Fibroblast of lung (primary cell): Measurements from ENCODE around the gene COLEC12. TPM values are rescaled to one million over a fixed set of nuclear protein-coding genes. Genes with fewer than 3 reads are reported as not detected.

ENCODE experiments used
- DNase-seq, 2 donors: peaks; one replicate each; pipeline versions ENCODE4 v3.0.0 to v3.0.0-alpha.2; 2010; ENCODE audit warnings: low read depth in 2 of 2
- H2AFZ ChIP-seq: 2 replicates; pipeline ENCODE4 v1.5.1; 2012; ENCODE audit warnings: low read length, control low read depth, inconsistent platforms
- H3K27ac ChIP-seq: 2 replicates; pipeline ENCODE4 v1.5.1; 2011; ENCODE audit warnings: low read length, control low read depth; ENCODE audit not compliant: insufficient read depth
- H3K27me3 ChIP-seq: 2 replicates; pipeline ENCODE4 v1.5.1; 2011; ENCODE audit warnings: mild to moderate bottlenecking, low read length; ENCODE audit not compliant: control insufficient read depth, insufficient read depth
- H3K36me3 ChIP-seq: 2 replicates; pipeline ENCODE4 v1.5.1; 2011; ENCODE audit warnings: low read length; ENCODE audit not compliant: control insufficient read depth, insufficient read depth
- H3K4me1 ChIP-seq: 2 replicates; pipeline ENCODE4 v1.5.1; 2011; ENCODE audit warnings: low read length; ENCODE audit not compliant: control insufficient read depth, insufficient read depth; ENCODE audit errors: extremely low read depth
- H3K4me2 ChIP-seq: 2 replicates; pipeline ENCODE4 v1.5.1; 2011; ENCODE audit warnings: low read length, control low read depth; ENCODE audit not compliant: insufficient read depth; ENCODE audit errors: extremely low read depth
- H3K4me3 ChIP-seq, 4 experiments: fragments of 200-600 bp in 1 of 4; sonication (generic) in 1 of 4; replicated peaks in 1 of 4; 2 replicates each; pipeline ENCODE4 v1.5.1; 2011 to 2016; ENCODE audit warnings: low read length in 4 of 4, low read depth in 3 of 4, mild to moderate bottlenecking in 3 of 4, control low read depth in 2 of 4, inconsistent platforms in 1 of 4, mixed read lengths in 1 of 4; ENCODE audit not compliant: insufficient read depth in 1 of 4; ENCODE audit errors: control extremely low read depth in 1 of 4
- H3K79me2 ChIP-seq: 2 replicates; pipeline ENCODE4 v1.5.1; 2012; ENCODE audit warnings: mild to moderate bottlenecking, low read length, inconsistent platforms; ENCODE audit not compliant: control insufficient read depth, insufficient read depth
- H3K9ac ChIP-seq: 2 replicates; pipeline ENCODE4 v1.5.1; 2011; ENCODE audit warnings: mild to moderate bottlenecking, low read length, control low read depth; ENCODE audit not compliant: insufficient read depth
- H3K9me3 ChIP-seq: 2 replicates; pipeline ENCODE4 v1.5.1; 2012; ENCODE audit warnings: low read depth, low read length; ENCODE audit not compliant: control insufficient read depth, insufficient read depth
- H4K20me1 ChIP-seq: 2 replicates; pipeline ENCODE4 v1.5.1; 2011; ENCODE audit warnings: low read length; ENCODE audit not compliant: control insufficient read depth, insufficient read depth; ENCODE audit errors: extremely low read depth
- CTCF ChIP-seq, 2 donors: IDR thresholded peaks in 1 of 2; conservative IDR thresholded peaks in 1 of 2; 1 replicate in 1 of 2; 2 replicates in 1 of 2; pipeline ENCODE4 v1.5.1; 2011 to 2012; ENCODE audit warnings: low read length in 2 of 2, control low read depth in 1 of 2, inconsistent platforms in 1 of 2, low read depth in 1 of 2, mild to moderate bottlenecking in 1 of 2
- EZH2 ChIP-seq: IDR thresholded peaks from 2 replicates; pipeline ENCODE4 v1.5.1; 2012; ENCODE audit warnings: low read length, control low read depth, mild to moderate bottlenecking; ENCODE audit errors: missing control alignments
- polyA plus RNA-seq, 2 donors: library from polyadenylated mRNA; depleted of rRNA in 1 of 2; stranded (reverse) in 1 of 2; unstranded in 1 of 2; fragments of >200 nt; gene quantifications; 2 replicates each; pipeline ENCODE4 v1.2.1, GENCODE V29; 2011 to 2012; ENCODE audit warnings: missing spikeins in 1 of 2
- total RNA-seq: library from RNA; depleted of rRNA; stranded (reverse); fragments of >200 nt; gene quantifications from 2 replicates; pipeline ENCODE4 v1.2.1, GENCODE V29; 2014

The COLEC12 gene
- total and polyA plus RNA-seq, 2 donors (not counting 1 experiment from before 2014, with no cell fraction given): 20.0 to 24.8 TPM

DNA sequence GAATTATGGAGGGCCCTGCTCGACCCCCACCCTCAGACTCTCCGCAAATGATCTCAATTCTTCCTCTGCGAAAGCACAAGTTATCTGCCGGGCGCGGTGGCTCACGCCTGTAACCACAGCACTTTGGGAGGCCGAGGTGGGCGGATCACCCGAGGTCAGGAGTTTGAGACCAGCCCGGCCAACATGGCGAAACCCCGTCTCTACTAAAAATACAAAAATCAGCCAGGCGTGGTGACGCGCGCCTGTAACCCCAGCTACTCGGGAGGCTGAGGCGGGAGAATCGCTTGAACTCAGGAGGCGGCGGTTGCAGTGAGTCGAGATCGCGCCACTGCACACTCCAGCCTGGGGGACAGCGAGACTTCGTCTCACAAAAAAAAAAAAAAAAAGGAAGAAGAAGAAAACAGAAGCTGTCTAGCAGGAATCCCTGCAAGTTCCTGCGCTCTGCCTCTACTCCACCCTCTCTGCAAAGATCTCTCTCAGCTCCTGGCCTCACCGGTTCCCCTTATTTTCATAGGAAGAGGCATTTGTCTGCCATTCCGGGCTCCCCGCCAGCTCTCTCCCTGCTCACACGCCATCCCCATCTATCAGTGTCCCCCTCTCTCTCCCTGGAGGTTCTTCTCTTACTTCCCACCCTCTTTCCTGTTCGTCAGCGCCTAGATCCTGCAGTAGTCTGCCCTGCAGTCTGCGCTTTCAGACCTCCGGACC, 13.5 kb upstream of the COLEC12 start:
- H3K27ac ChIP-seq: no peak overlapping the region
- H2AFZ ChIP-seq: no peak overlapping the region
- H3K79me2 ChIP-seq: no peaks in the 10 kb centered on the region
- TF ChIP-seq EZH2 (no peak), CTCF (conservative IDR thresholded peaks at IDR 0.05 in 1 of 2, IDR thresholded peaks at IDR 0.05 in 1 of 2; ENCODE audit: low read depth in 1 of 2, low read length in 2 of 2) (no peak)
- H3K9ac ChIP-seq: no peak overlapping the region
- peak in 1 of 2 donors; percentile 30 for DNase-seq
- H3K4me2 ChIP-seq: no peak overlapping the region
- H3K9me3 ChIP-seq: no peaks in the 10 kb centered on the region
- no peaks in the 10 kb centered on the region for H3K27me3 ChIP-seq
- no peaks in the 10 kb centered on the region for H4K20me1 ChIP-seq
- H3K4me1 ChIP-seq: no peaks in the 10 kb centered on the region
- no peaks in the 10 kb centered on the region for H3K36me3 ChIP-seq
- no peak overlapping the region for H3K4me3 ChIP-seq

DNA sequence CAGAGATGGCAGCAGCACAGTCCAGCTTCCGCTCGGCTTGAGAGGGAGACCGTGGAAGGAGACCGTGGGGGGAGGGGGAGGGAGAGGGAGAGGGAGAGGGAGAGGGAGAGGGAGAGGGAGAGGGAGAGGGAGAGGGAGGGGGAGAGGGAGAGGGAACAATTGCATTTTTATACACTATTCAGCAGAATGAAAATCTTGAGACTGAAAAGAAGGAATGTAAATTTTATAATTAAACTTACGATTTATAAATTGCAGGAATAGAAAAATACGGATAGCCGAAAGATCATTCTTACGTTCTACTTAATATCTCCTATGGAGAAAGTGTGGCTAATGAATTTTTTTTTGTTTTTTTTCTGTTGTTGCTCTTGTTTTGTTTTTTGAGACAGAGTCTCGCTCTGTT, 12.5 kb upstream of the COLEC12 start:
- H3K79me2 ChIP-seq: no peaks in the 10 kb centered on the region
- no peak overlapping the region for H3K4me2 ChIP-seq
- H3K4me3 ChIP-seq: no peak overlapping the region
- H4K20me1 ChIP-seq: no peaks in the 10 kb centered on the region
- H3K9me3 ChIP-seq: no peaks in the 10 kb centered on the region
- no peak overlapping the region for H2AFZ ChIP-seq
- DNase-seq: no peak
- no peaks in the 10 kb centered on the region for H3K4me1 ChIP-seq
- TF ChIP-seq CTCF (conservative IDR thresholded peaks at IDR 0.05 in 1 of 2, IDR thresholded peaks at IDR 0.05 in 1 of 2; ENCODE audit: low read depth in 1 of 2, low read length in 2 of 2) (no peak), EZH2 (no peak)
- no peak overlapping the region for H3K9ac ChIP-seq
- H3K27ac ChIP-seq: no peak overlapping the region
- no peaks in the 10 kb centered on the region for H3K27me3 ChIP-seq
- H3K36me3 ChIP-seq: no peaks in the 10 kb centered on the region

GRCh38 chr18:508835-509234, 8.3 kb upstream of the COLEC12 start:
- Histone ChIP-seq H4K20me1 (no peaks in the 10 kb centered on the region), H3K4me3 (no peak overlapping the region), H3K79me2 (no peaks in the 10 kb centered on the region), H3K27me3 (no peaks in the 10 kb centered on the region), H3K4me2 (no peak overlapping the region), H3K9me3 (no peaks in the 10 kb centered on the region), H3K27ac (no peak overlapping the region), H3K4me1 (no peaks in the 10 kb centered on the region), H2AFZ (no peak overlapping the region), H3K9ac (no peak overlapping the region), H3K36me3 (no peaks in the 10 kb centered on the region)
- no peak for DNase-seq
- no peak for TF ChIP-seq CTCF (conservative IDR thresholded peaks at IDR 0.05 in 1 of 2, IDR thresholded peaks at IDR 0.05 in 1 of 2; ENCODE audit: low read depth in 1 of 2, low read length in 2 of 2)
- TF ChIP-seq EZH2: no peak
